GM18868 (cell line): Measurements from ENCODE around the gene CCSER1.
"Not testable (repeated sequence)": the region's sequence is repeated elsewhere in the genome, so short reads cannot be mapped to it uniquely, and the experiment has no call there.

ENCODE experiments used
- ATAC-seq: cut with Tn5 transposase; IDR thresholded peaks from one replicate; pipeline ENCODE4 v1.9.1; 2021; ENCODE audit warnings: mild to moderate bottlenecking, moderate library complexity; ENCODE audit not compliant: unreplicated experiment

The CCSER1 gene

DNA sequence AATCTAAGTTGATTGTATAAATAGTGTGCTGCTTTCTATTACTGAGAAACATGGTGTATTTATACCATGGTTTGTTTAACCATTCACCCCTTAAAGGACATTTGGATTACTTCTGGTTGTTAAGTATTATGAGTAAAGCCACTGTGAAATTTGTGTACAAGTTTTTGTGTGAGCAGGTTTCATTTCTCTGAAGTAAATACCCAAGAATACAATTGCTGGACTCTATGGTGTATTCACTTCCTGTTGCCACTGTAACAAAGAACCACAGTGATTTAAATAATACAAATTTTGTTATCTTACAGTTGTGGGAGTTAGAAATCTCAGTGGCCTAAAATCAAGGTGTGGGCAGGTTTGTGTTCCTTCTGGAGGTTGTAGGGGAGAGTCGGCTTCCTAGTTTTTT is 869.6 kb downstream of the CCSER1 start:
- no peak for ATAC-seq

DNA sequence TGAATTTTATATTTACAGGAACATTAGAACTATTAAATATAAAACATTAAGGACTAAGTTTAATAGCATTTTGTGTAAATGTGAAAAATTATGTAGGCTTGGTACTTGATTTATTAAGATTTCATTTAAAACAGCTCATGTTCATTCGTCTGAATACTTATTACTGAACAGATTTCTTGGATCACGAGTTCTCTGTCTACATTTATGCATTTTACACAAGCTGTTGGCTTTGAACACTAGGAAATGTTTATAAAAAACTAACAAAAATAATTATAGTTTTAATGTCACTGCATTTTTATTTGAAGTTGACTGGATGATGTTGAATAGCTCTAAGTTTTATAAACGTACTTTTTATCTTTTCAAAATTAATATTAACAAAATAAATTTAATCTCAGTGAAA is 888.7 kb downstream of the CCSER1 start:
- ATAC-seq = no peak

DNA sequence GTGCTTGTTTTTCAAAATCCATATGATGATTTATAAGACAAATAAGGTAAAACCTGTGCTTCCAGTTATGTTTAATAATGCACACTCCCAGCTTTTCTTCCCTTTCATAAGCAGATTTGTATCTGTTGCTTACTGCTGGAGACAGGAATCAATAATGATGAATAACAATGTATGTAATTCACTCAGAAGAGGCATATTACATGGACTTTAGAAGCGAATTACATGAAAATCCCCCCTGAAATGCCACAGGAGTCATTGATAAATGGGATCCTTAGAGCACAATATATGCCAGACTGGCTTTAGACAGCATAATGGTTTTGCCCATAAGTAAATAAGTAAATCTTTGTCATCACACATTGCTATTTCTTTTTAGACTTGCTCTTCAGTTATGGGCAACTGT is 892.3 kb downstream of the CCSER1 start:
- no peak for ATAC-seq

DNA sequence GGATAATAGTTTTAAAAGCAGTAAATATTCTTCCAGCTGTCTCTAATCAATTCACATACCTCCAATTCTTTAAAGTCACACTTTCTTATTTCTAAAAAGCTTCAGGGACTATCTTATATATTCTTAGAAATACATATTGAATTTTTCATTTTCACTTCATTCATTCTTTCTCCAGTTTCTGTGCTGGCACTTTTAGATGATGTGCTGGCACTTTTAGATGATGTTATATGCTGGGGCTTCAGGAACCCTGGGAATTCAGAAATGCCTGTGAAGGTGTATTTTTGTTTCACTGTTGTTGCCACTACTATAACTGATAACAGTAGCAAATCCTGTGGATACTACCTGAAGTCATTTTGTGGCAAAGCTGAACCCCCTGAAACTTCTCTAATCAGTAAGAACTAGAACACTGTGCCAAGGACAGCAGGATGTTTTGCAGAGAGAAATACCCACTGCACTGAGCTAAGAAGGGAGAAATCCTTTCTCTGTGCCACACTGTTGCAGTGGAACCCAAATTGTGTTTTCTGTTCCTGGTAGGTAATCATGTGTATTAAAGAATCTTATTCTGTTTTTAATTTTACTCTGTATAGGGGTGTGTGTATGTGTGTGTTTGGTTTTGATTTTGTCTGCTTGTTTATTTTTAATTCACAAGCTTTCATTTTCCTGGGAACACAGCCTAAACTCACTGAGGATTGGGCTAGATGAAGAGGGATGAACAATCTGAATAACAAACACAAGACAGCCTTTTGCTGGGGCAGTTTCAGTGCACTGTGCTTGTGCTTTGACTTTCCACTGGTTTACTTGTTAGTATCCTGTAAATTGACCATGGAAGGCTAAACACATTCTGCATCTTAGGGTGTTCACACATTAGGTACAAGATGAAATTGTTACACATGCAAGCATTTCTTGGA is 898.3 kb downstream of the CCSER1 start:
- ATAC-seq = no peak

DNA sequence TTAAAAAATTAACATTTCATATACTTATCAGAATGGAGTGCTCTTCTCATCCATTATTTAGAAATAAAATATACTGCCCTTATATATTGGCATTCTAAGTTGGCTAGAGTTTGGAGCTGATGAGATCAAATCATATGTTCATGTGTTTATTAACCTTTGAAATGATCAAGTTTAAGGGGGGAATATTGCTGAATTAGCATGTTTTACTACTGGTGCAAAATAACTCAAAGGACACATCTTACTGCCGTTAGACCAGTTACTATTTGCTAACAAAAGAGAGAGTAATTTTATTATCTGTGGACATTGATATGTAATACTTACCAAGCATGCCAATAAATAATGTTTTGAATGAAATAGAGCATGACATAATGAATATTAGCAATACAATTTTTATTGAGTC is 901.0 kb downstream of the CCSER1 start:
- no peak for ATAC-seq

DNA sequence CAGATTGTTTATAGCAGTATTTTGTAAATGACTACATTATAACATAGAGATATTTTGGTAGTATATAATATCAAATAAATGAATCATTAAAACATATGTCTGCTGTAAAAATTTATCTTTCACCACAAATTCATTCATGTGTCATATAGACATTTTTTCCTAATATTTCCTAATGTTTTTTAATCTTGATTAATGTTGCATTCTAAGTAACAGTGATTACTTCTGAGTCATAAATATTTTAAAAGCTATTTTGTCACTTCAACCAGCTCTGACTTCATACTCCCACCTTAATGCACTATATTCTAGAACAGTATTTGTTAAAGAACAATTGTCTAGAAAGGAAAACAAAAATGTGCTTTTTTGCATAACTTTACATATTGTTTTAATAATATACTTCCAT is 904.6 kb downstream of the CCSER1 start:
- ATAC-seq = no peak

DNA sequence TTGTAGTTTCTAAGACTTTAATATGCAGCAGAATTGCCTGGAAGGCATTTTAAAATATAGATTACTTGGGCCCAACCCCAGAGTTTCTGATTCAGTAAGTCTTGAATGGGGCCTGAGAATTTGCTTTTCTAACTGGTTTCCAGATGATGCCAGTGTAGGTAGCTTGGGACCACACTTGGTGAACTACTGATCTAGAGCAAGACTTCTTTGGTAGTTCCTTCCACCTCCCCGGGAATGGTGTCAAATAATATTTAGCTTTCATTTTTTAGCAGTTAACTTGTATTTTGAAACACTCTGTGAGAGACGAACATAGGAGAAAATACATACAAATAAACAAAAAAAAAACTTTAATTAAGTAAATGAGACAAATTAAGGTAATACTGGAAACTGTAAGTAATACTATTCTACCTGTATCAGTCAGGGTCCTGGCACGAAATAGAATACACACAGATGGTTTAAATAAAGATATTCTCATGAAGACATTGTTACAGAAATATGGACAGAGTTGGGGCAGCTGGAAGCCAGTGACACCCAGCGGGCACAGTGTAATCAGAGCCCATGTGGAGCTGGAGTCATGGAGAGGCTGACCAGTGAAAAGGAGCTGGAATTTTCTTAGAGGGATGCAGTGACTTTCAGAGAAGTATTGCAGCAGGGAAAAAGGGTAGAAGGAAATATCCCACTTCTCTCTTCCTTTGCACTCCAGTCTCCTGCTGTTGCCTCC is 905.7 kb downstream of the CCSER1 start:
- ATAC-seq = no peak

DNA sequence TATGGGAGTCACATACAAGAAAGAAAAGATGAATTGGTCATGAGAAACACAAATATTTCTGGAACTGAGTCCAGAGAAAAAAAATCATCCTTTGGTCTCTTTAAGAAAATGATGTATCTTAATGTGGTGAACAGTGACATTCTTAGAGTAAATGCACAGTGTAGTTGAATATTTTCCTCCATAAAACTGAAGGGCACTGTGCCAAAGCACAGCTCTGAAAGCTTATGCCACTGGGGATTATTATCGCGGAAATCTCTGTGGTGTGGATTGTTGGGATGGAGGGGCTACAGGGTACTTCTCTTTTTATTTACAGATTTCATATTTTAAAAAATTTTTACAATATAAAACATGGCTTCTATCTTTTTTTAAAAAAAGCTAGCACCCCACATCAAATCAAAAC is 908.1 kb downstream of the CCSER1 start:
- ATAC-seq = no peak

DNA sequence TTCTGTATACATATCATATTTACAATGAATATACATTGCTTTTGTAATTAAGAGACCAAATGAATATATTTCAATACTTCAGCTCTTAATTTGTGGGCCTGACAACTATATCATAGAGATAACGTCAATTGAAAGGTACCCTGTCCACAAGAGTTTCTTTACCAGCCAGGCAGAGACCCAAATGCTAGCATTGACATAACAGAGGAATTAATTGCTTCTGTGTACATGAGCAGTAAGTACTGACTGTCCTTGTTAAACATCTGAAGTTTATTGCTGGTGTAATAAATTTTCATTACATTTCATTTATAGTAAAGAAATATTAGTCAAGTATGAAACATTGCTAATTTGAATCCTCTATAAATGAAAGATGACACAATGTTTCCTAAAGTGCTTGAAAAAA is 910.8 kb downstream of the CCSER1 start:
- ATAC-seq = no peak

DNA sequence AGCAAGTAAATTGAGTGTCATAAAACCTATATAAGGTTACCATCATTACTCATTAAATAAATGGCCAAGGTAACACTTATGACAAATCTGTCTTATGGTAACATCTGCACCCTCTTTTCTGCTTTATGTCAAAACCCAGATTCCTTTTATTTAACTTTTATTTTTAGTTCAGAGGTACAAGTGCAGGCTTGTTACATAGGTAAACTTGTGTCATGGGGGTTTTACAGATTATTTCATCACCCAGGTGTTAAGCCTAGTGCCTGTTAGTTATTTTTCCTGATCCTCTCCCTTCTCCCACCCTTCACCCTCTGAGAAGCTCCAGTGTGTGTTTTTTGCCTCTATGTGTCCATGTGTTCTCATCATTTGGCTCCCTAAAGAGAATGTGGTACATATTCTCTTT is 930.7 kb downstream of the CCSER1 start:
- ATAC-seq = no peak

DNA sequence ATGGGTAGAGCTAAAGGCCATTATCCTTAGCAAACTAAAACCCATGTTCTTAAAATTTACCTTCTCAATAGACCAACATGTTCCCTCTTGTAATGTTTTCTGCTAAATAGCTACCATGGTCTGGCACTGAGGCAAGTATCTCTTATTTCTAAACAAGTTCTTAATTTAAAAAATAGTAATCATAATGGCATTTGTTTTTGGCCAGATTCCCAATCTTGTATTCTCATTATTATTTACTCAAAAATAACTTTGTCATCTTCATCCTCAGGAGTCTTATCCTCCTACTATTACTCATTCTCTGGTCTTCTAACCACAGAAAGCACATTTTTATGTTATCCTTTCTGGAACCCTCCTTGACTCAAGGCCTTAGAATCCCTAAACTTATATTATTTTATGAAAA is 931.2 kb downstream of the CCSER1 start:
- no peak for ATAC-seq

DNA sequence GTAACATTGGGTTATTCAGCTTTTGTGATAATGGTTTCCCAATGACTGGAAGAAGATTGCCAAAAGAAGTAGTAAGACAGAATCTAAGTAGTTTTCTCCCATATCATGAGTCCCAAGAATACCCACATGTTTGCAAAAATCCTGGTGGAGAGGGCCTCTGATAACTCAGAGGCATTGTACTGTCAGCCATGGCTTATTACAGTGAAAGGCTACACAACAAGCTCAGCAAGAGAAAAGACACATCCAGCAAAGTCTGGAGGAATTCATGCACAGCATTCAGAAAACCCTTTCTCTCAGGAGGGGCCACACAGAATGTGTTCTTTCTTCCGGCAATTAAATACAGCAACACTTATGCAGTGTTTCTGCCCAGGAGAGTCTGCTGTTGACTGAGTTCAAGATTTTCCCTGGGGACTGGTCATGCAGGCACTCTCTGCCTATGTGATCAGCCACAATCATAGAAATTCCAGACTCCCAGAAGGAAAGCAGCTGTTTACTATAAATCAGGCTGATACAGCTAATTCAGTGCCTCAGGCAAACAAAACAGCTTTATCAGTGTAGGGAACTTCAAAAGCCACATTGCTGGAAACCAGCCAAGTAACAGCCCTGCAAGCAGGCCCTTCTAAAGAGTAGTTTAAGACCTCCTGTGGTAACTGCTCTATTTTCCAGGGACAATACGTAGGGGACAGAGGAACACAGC is 937.1 kb downstream of the CCSER1 start:
- ATAC-seq = no peak

DNA sequence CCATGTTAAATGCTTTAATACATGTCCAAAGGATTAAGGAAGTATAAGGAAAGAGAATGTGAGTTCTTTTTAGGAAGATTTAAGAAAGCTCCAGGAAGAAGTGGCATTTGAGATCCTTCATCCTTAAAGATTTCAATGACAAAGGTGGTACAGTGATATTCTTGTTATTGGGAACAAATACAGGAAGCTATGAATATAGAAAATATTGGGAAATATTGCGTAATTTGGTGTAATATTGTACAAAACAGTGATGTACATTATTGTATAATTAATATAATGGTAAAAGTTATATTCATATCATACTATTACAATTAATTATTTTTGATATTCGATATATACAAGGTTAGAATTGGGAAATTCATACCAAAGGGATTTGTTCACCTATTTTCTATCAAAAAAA is 937.9 kb downstream of the CCSER1 start:
- no peak for ATAC-seq

DNA sequence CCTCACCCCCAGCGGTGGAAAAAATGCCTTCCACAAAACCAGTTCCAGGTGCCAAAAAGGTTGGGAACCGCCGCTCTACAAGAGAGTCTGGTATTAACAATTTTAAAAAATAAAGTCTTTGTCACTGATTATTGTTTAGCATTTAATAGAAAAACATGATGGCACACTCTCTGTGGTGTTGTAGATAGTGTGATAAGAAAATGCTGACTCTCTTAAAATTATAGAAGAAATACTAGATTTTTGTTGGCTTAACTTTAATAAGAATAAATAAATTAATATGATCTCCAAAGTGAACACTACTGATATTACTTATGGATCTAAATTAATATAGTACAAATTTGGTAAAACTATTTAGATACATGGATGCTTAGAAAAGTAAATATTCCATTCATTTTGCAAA is 943.5 kb downstream of the CCSER1 start:
- ATAC-seq = no peak

DNA sequence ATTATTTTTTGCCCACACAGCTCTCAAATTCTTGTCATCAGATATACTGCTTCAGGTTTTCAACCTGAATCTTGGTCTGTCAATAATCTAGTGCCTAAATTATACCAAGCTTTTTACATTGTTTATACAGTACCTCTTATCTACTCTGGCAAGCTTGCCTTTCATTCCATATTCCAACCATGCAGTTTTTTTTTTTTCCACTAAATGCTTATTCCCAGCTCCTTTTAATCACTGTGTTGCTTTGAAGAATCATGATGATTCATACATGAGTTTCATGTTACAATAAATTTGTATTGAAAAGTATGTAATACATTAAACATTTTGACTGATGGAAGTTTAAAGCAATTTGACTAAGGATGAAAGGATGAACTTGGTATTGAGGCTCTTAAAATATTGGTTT is 949.0 kb downstream of the CCSER1 start:
- ATAC-seq = no peak

DNA sequence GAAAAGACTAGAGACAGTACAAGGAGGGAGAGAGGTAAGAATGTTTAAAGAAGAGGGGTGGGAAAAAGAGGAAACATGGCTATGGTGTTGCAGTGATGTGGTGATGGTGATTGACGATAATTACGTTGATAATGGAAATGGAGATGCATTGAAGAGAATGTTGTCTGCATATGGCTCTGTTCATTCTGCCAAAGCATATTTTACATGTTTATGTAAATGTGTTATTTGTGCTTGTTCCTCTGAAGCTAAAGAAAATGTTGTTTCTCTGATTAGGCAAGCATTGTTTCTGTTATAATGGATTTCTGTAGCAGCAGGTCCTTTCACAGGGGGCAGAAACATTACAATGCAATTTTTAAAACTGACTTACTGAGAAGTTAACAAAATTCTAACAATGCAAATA is 958.8 kb downstream of the CCSER1 start:
- ATAC-seq = no peak

DNA sequence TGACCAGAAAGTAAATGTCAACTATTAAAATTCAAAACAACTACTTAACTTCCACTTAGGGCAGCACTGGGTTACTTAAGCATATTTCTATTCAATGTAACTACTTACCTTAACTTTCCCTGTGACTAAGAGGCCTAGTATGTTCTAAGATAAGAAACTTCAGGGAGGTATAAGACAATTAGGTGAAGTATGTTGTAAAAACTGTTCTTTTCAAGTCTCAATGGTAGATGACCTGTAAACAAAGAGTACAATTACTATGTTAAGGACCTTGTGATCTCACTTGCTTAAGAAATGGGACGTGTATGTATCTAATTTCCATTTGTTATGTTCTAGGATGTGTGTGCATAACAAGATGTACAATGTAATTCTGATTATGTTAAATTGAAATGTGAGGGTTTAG is 960.5 kb downstream of the CCSER1 start:
- ATAC-seq = no peak

DNA sequence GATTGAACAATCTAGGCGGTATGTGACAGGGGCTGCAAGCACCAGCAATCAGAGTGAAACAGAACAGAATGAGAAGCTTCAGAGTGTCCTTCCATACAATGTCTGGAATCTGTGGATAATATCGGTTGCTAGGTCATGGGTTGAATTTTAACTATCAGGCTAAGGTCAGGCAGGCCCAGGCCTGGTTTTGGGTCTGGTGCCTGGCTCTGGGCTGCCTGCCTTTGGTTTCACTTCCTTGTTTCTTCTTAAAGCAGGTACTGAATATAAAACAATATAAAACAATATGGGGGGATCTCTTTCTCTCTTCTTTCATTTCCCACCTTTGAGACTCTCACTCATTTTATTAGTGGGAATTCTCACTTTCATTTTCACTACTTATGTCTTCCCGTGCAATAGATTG is 962.0 kb downstream of the CCSER1 start:
- ATAC-seq = no peak

DNA sequence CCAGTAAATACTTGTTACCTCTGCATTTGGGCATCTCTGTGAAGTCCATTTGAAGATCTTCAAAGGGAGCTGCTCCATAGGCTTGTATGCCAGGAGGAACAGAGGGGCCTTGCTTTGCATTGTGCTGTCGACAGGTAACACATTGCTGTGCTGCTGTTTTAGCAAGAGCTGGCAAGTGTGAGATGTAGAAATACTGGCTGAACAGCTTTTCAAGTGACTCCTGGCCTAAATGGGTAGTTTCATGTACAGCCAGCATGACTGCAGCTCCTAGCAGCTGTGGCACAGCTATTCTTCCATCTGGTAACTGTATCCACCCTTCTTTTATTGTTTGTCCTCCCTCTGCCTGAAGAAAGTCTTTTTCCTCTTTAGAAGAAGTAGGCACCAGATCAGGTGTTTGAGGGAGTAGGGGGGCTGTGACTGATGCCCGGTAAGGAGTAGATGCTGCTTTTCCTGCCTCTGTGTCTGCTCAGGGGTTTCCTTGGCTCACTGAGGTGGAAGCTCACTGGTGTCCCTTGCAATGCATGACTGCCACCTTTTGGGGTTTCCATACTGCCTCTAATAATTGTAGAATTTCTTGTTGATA is 965.3 kb downstream of the CCSER1 start:
- no peak for ATAC-seq

DNA sequence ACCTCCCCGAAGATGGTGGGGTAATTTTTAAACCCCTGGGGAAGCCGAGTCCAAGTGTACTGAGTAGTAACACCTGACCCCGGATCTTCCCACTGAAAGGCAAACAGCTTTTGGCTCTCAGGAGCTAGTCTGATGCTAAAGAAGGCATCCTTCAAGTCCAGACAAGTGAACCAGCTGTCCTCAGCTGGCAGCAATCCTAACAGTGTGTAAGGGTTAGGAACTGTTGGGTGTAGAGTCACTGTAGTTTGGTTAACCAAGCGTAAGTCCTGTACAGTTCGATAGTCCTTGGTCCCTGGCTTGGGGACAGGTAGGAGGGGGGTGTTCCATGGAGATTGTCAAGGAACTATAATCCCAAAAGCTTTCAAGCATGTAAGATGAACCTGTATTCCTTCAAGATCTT is 967.0 kb downstream of the CCSER1 start:
- ATAC-seq = not testable (repeated sequence)

DNA sequence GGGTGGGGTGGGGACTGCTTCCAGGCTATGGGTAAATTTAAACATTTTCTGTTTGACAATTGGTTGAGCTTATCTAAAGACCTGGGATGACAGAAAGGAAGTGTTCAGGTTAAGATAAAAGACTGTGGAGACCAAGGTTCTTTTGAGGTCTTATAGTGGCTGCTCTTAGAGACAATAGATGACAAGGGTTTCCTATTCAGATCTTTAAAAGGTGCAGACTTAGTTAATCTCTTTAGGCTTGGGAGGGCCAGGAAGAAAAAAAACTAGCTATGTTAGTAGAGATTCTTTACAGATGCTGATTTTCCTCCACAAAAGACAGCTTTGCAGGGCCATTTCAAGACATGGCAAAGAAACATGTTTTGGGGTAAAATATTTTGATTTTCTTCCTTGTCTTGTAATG is 972.5 kb downstream of the CCSER1 start:
- no peak for ATAC-seq
